Caki2 (cell line): ENCODE results near the gene SERPINA3. TPM values are rescaled to one million over a fixed set of nuclear protein-coding genes. Genes with fewer than 3 reads are reported as not detected.

Experiments
- DNase-seq: peaks from one replicate; pipeline ENCODE4 v3.0.0-alpha.2; 2015; ENCODE audit warnings: low read depth
- in situ Hi-C: cut with HindIII; loops from 2 replicates; pipeline ENCODE4 v1.10.0; 2016; ENCODE audit warnings: low sequenced_read_pairs, low pct_unique_long_range_greater_than_20kb, mixed read lengths
- total RNA-seq: library from RNA; depleted of rRNA; stranded (reverse); fragments of >200 nt; shearing (Covaris generic); gene quantifications from 2 replicates; pipeline ENCODE4 v1.2.3, GENCODE V29; 2014; ENCODE audit warnings: low replicate concordance

SERPINA3 gene
- total RNA-seq, 1 experiment from 2014 or later, result 0.64 TPM

GRCh38 chr14:94582199-94582750, 29.9 kb upstream of the SERPINA3 start:
- DNase-seq, result no peak
- in situ Hi-C loops, result no loop called here

DNA sequence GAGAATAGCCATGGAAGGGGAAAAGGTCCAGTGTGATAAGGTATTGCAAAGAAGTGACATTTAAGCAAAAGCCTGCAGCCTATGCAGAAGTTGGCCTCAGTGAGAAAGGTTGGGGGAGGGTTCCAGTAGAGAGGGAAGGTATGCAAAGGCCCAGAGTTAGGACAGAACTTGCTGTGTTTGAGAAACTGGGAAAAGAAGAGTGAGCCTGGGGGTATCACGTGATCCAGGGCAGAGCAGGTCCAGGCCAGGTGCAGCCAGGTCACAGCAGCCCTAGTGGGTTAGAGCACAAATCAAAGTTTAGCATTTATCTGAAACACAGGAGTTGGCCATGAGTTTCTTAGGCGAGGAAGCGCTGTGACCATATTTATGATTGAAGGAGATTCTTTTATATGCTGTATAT, 29.3 kb upstream of the SERPINA3 start:
- no peak for DNase-seq
- in situ Hi-C loops, result no loop called here

DNA sequence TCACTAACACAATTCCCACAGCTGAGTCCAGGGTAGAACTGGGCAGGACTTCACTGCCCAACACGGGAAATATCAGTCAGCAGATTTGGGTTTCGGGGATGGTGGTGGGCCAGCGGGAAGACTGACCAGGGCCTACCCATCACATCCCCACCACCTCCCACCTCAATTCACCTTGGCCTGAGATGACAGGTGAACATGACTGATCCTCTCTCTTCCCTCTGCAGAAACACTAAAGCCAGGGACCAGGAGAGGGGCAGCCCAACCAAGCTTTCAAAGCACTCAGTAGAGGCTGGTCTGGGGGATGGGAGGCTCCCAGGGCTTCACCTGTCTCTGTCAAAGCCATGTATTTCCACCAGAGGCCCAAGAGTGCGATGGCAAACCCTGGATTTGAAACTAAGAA, 28.6 kb upstream of the SERPINA3 start:
- DNase-seq, result no peak
- in situ Hi-C loops, result no loop called here

GRCh38 chr14:94584591-94585280, 27.5 kb upstream of the SERPINA3 start:
- no peak for DNase-seq
- in situ Hi-C loops, result no loop called here

- in situ Hi-C loops, result no loop called here
- DNase-seq, result no peak
These were observed 25.6 kb upstream of the SERPINA3 start for GRCh38 chr14:94586635-94587034.

DNA sequence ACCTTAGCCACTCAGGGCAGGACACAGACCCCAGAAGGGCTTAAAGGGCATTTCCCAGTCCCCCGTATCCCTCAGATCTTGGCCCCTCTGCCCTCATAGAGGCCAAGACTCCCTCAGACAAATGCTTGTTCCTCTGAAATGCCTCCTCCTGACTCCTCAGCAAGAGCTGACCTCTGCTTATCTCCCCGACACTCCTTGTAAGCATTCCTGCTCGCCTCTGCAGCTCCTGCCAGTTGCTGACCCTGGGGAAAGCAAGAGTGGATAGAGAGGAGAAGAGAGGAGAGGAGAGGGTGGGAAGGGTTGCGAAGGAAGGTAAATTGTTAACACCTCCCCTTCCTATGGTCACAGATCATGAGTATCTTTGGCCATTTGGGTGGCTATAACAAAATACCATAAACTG, 23.9 kb upstream of the SERPINA3 start:
- no peak for DNase-seq
- in situ Hi-C loops, result no loop called here

DNA sequence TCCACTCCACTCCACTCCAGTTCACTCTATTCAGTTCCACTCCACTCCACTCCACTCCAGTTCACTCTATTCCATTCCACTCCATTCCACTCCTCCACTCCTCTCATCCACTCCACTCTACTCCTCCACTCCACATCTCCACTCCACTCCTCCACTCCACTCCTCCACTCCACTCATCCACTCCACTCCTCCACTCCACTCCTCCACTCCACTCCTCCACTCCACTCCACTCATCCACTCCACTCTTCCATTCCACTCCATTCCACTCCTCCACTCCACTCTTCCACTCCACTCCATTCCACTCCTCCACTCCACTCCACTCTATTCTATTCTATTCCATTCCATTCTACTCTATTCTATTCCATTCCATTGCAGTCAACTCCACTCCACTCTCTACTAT, 21.1 kb upstream of the SERPINA3 start:
- in situ Hi-C loops, result no loop called here
- no peak for DNase-seq

DNA sequence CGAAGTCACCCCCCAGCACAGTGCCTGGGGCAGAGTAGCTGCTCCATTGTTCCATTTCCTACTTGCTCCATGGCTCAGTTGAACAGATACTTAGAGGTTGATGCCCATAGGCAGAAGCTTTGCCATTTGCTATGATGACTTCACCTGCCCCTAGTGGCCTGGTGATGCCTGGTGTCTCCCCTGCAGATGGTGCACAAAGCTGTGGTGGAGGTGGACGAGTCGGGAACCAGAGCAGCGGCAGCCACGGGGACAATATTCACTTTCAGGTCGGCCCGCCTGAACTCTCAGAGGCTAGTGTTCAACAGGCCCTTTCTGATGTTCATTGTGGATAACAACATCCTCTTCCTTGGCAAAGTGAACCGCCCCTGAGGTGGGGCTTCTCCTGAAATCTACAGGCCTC, 20.3 kb upstream of the SERPINA3 start:
- in situ Hi-C loops, result no loop called here
- DNase-seq, result no peak

DNA sequence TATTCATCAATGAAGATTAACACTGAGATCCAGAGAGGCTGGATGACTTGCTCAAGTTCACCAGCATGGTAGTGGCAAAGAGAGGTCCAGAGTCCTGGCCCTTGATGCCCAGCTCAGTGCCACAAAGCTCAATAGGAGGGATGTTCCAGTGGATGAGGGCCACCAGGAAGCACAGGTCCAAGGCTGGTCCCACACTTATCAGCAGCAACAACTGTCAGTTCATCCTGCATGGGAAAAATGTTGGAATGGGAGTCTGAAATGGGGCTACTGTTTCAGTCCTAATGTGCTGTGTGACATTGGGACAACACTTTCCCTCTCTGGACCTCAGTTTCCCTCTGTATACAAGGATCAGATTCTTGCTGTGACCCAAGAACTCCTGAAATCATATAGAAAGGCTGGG, 19.7 kb upstream of the SERPINA3 start:
- no peak for DNase-seq
- in situ Hi-C loops, result no loop called here

DNA sequence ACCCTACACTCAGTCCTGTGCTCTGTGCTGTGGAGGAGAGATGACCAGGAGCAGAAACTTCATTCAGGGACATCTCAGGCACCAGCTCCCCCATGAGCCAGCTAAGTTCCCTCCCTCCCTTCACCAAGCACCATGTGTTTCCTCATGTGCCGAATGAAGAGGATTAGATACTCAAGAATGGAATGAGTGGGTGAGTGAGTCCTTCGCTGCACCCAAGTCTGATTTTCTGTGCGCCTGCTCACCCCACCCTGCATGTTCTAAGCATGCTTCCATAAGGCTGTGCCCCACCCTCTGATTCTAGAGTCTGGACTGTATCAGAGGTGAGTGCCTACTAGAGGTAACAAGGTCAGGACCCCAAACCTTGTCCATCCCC, 18.8 kb upstream of the SERPINA3 start:
- DNase-seq, result no peak
- in situ Hi-C loops, result no loop called here

GRCh38 chr14:94593749-94594431, 18.3 kb upstream of the SERPINA3 start:
- no peak for DNase-seq
- in situ Hi-C loops, result no loop called here

DNA sequence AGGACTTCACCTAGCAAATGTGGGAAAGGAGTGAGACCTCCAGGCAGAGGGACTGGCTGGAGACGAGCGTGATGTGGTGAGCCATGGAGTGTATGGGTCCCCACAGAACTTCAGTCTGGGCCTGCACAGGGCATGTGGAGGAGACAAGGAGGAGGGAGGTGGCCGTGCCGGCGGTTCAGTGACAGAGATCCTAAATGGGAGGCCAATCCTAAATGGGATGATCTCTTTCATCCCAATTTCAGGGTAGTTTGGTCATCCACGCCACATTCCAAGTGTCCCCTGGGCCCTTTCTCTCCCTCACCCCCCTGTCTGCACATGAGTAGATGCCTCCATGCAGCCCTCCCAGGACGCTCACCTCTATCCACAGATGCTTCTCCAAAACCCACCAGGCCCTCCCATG, 17.8 kb upstream of the SERPINA3 start:
- in situ Hi-C loops, result no loop called here
- no peak for DNase-seq

DNA sequence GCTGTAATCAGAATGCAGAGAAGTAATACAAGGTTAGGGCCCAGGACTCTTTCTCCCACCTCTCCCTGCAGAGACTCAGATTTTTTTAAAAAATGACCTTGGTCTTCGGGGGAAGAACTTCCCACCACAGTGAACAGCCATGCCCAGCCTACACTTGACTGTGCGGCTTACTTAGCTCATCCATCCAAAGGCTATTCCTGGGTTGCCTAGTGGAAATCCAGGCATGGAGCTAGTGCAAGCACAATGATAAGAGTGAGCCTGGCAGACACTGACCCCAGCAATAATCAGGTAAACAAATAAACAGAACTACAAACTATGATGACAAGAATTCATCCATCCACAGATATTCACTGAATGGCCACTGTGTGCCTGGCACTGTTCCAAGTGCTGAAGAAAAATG, 16.3 kb upstream of the SERPINA3 start:
- in situ Hi-C loops, result no loop called here
- DNase-seq, result no peak

DNA sequence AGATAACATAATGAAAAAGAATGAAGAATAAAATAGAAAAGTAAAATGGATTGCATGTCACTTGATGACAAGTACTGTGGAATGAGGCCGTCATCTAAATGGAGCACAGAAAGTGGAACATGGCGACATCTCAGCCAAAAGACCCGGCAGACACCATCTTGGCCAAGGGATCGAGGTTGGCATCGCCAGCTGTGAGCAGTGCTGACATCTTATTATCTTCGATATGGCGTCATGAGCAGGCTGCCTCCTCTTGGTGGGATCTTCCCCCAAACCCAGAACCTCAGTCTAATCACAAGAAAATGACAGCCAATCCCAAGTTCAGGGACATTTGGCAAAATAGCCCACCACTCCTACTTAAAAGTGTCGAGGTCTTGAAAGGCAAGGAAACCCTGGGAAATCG, 15.8 kb upstream of the SERPINA3 start:
- in situ Hi-C loops, result no loop called here
- DNase-seq, result no peak

- in situ Hi-C loops, result no loop called here
These were observed 14.4 kb upstream of the SERPINA3 start for GRCh38 chr14:94597788-94598187.

DNA sequence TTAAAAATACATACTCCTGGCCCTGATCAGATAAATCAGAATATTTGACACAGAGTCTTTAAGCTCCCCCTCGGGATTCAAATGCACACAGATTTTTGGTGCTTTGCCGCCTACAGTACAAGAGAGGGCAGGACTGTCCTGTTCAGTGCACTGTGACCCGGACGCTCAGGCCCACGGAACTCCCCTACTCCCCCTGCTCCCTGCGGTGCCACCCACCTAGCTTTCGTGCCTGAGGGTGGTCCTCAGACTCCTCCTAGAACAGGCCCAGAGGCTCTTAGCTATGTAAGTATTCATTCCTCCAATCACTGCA, 13.7 kb upstream of the SERPINA3 start:
- DNase-seq, result no peak
- in situ Hi-C loops, result no loop called here

More at GRCh38 chr14:94597788-94598187, 14.4 kb upstream of the SERPINA3 start:
- DNase-seq, result no peak

DNA sequence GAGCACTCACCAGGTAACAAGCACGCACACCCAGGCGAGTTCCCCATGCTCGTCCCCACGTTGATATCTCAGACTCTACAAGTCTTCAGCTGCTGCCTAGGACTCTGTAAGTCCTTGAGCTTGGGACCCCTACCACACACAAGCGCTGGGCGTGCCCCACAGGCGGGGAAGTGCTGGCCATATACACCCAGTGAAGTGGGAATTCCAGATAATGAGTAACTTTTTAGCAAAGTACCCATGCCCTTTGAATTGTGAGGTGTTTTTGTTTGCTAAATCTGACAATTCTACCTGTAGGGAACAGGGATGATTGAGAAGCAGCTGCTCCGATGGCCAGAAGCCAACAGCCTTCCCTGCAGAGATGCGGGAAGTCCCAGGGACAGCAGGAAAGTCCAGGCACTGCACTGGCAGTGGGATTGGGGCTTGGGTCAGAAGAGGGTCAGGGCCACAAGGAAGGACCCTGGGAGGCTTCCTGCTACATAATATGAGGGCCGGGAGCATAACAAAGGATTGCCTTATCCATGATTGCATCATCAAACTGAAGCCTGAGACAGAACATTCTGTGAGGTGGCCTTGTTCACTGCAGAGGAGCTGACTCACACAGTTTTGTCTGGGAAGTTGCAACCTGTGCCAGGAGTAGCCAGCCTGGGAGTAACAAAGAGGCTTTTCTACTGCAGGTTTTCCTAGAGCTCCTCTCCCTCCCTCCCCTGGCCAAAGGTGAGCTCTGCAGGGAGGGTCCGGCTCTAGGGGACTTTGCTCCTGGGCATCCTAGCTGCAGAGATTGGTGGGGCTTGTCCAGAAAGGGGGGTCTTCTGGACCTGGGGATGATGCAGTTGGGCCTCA, 13.2 kb upstream of the SERPINA3 start:
- peak; percentile 82 for DNase-seq
- in situ Hi-C loops, result no loop called here

DNA sequence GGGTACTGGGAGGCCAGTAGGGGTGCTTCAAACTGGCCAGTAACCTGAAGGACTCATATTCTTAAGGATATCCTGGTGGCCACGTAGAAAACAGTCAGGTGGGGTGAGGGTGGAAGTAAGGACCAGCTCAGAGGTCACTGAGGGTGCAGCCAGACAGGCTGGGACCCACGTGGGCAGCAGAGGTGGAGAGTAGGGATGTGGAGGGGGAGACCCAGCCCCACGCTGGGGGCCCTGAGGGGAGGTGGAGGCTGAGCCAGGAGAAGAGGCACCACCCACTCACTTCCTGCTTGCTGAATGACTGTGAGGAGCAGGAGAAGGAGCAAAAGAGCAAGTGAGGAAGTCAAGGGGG, 12.6 kb upstream of the SERPINA3 start:
- no peak for DNase-seq
- in situ Hi-C loops, result no loop called here

DNA sequence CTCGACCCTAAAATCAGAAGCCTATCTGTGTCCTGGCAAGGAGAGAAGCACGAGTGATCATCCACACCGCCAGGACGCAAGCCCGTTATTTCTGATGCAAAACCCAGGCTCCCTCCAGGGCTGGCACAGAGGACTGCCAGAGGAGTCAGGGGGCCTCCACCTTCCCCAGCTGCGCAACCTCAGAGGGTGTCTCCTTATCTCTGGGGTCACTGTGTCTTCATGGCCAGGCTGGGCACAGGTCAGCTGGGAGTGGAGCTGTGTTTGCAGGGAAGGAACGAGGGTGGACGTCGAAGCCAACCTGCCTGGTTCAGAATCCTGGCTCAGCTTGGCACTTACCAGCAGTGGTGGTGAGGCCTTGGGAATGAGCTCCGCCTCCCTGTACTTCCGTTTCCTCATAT, 12.0 kb upstream of the SERPINA3 start:
- in situ Hi-C loops, result no loop called here
- DNase-seq, result no peak
